ENCODE measurements around the gene BTBD7.
"Not testable (repeated sequence)": the region's sequence is repeated elsewhere in the genome, so short reads cannot be mapped to it uniquely, and the experiment has no call there.

The BTBD7 gene

GRCh38 chr14:93262446-93262845 lies 70.4 kb downstream of the BTBD7 start:
- Histone ChIP-seq H3K36me3 (ENCODE audit: control insufficient read depth in 1 of 2, insufficient read depth in 2 of 2, low read length in 2 of 2) (peaks cover 7 to 21% of the 10 kb centered on the region in 2 donors), H3K9me3 (ENCODE audit: control insufficient read depth in 1 of 2, low read length in 2 of 2) (no peaks in the 10 kb centered on the region), H3K27me3 (ENCODE audit: control insufficient read depth in 1 of 2, insufficient read depth in 2 of 2, low read length in 2 of 2) (no peaks in the 10 kb centered on the region), H3K9ac (ENCODE audit: low read depth in 1 of 2, low read length in 2 of 2) (no peak overlapping the region), H3K4me3 (ENCODE audit: low read depth in 1 of 2, low read length in 2 of 2) (no peak overlapping the region), H3K27ac (ENCODE audit: low read depth, low read length) (no peak overlapping the region), H3K4me1 (ENCODE audit: control insufficient read depth in 1 of 2, insufficient read depth in 2 of 2, low read length in 2 of 2) (no peaks in the 10 kb centered on the region)

- Histone ChIP-seq H3K27me3 (ENCODE audit: control insufficient read depth in 1 of 2, insufficient read depth in 2 of 2, low read length in 2 of 2) (no peaks in the 10 kb centered on the region), H3K9me3 (ENCODE audit: control insufficient read depth in 1 of 2, low read length in 2 of 2) (no peaks in the 10 kb centered on the region), H3K4me3 (ENCODE audit: low read depth in 1 of 2, low read length in 2 of 2) (no peak overlapping the region), H3K27ac (ENCODE audit: low read depth, low read length) (no peak overlapping the region), H3K9ac (ENCODE audit: low read depth in 1 of 2, low read length in 2 of 2) (no peak overlapping the region), H3K36me3 (ENCODE audit: control insufficient read depth in 1 of 2, insufficient read depth in 2 of 2, low read length in 2 of 2) (peaks cover 14 to 79% of the 10 kb centered on the region in 2 donors), H3K4me1 (ENCODE audit: control insufficient read depth in 1 of 2, insufficient read depth in 2 of 2, low read length in 2 of 2) (no peaks in the 10 kb centered on the region)
Observed at GRCh38 chr14:93249128-93249831, 83.6 kb downstream of the BTBD7 start.

GRCh38 chr14:93246534-93246933 lies 86.3 kb downstream of the BTBD7 start:
- H3K36me3 ChIP-seq (ENCODE audit: control insufficient read depth in 1 of 2, insufficient read depth in 2 of 2, low read length in 2 of 2): peaks cover 29 to 81% of the 10 kb centered on the region in 2 donors
- no peak overlapping the region for H3K27ac ChIP-seq (ENCODE audit: low read depth, low read length)
- H3K9ac ChIP-seq (ENCODE audit: low read depth in 1 of 2, low read length in 2 of 2): no peak overlapping the region
- H3K27me3 ChIP-seq (ENCODE audit: control insufficient read depth in 1 of 2, insufficient read depth in 2 of 2, low read length in 2 of 2): no peaks in the 10 kb centered on the region
- H3K4me1 ChIP-seq (ENCODE audit: control insufficient read depth in 1 of 2, insufficient read depth in 2 of 2, low read length in 2 of 2): no peaks in the 10 kb centered on the region
- no peak overlapping the region for H3K4me3 ChIP-seq (ENCODE audit: low read depth in 1 of 2, low read length in 2 of 2)
- no peaks in the 10 kb centered on the region for H3K9me3 ChIP-seq (ENCODE audit: control insufficient read depth in 1 of 2, low read length in 2 of 2)

GRCh38 chr14:93245764-93246420 lies 86.9 kb downstream of the BTBD7 start:
- H3K27me3 ChIP-seq (ENCODE audit: control insufficient read depth in 1 of 2, insufficient read depth in 2 of 2, low read length in 2 of 2): no peaks in the 10 kb centered on the region
- H3K36me3 ChIP-seq (ENCODE audit: control insufficient read depth in 1 of 2, insufficient read depth in 2 of 2, low read length in 2 of 2): peaks cover 30 to 74% of the 10 kb centered on the region in 2 donors
- H3K9me3 ChIP-seq (ENCODE audit: control insufficient read depth in 1 of 2, low read length in 2 of 2): no peaks in the 10 kb centered on the region
- no peak overlapping the region for H3K9ac ChIP-seq (ENCODE audit: low read depth in 1 of 2, low read length in 2 of 2)
- no peaks in the 10 kb centered on the region for H3K4me1 ChIP-seq (ENCODE audit: control insufficient read depth in 1 of 2, insufficient read depth in 2 of 2, low read length in 2 of 2)
- H3K4me3 ChIP-seq (ENCODE audit: low read depth in 1 of 2, low read length in 2 of 2): no peak overlapping the region
- H3K27ac ChIP-seq (ENCODE audit: low read depth, low read length): no peak overlapping the region

- Histone ChIP-seq H3K27ac (ENCODE audit: low read depth, low read length) (no peak overlapping the region), H3K36me3 (ENCODE audit: control insufficient read depth in 1 of 2, insufficient read depth in 2 of 2, low read length in 2 of 2) (peaks cover 25 to 37% of the 10 kb centered on the region in 2 donors), H3K27me3 (ENCODE audit: control insufficient read depth in 1 of 2, insufficient read depth in 2 of 2, low read length in 2 of 2) (no peaks in the 10 kb centered on the region), H3K4me1 (ENCODE audit: control insufficient read depth in 1 of 2, insufficient read depth in 2 of 2, low read length in 2 of 2) (no peaks in the 10 kb centered on the region), H3K9me3 (ENCODE audit: control insufficient read depth in 1 of 2, low read length in 2 of 2) (no peaks in the 10 kb centered on the region), H3K4me3 (ENCODE audit: low read depth in 1 of 2, low read length in 2 of 2) (no peak overlapping the region), H3K9ac (ENCODE audit: low read depth in 1 of 2, low read length in 2 of 2) (no peak overlapping the region)
Observed at GRCh38 chr14:93240678-93241000, 92.2 kb downstream of the BTBD7 start.

- peaks cover 23 to 31% of the 10 kb centered on the region in 2 donors for H3K36me3 ChIP-seq (ENCODE audit: control insufficient read depth in 1 of 2, insufficient read depth in 2 of 2, low read length in 2 of 2)
Observed at GRCh38 chr14:93239869-93240677, 92.8 kb downstream of the BTBD7 start.

GRCh38 chr14:93234798-93235197 lies 98.0 kb downstream of the BTBD7 start:
- H3K27me3 ChIP-seq (ENCODE audit: control insufficient read depth in 1 of 2, insufficient read depth in 2 of 2, low read length in 2 of 2): no peaks in the 10 kb centered on the region
- H3K9me3 ChIP-seq (ENCODE audit: control insufficient read depth in 1 of 2, low read length in 2 of 2): no peaks in the 10 kb centered on the region
- no peak overlapping the region for H3K9ac ChIP-seq (ENCODE audit: low read depth in 1 of 2, low read length in 2 of 2)
- H3K27ac ChIP-seq (ENCODE audit: low read depth, low read length): no peak overlapping the region
- no peak overlapping the region for H3K4me3 ChIP-seq (ENCODE audit: low read depth in 1 of 2, low read length in 2 of 2)
- peaks cover 0 to 7% of the 10 kb centered on the region in 2 donors for H3K4me1 ChIP-seq (ENCODE audit: control insufficient read depth in 1 of 2, insufficient read depth in 2 of 2, low read length in 2 of 2)
- H3K36me3 ChIP-seq (ENCODE audit: control insufficient read depth in 1 of 2, insufficient read depth in 2 of 2, low read length in 2 of 2): peaks cover 0 to 2% of the 10 kb centered on the region in 2 donors

More at GRCh38 chr14:93239869-93240677, 92.8 kb downstream of the BTBD7 start:
- H3K9ac ChIP-seq (ENCODE audit: low read depth in 1 of 2, low read length in 2 of 2): no peak overlapping the region
- H3K9me3 ChIP-seq (ENCODE audit: control insufficient read depth in 1 of 2, low read length in 2 of 2): no peaks in the 10 kb centered on the region
- no peaks in the 10 kb centered on the region for H3K27me3 ChIP-seq (ENCODE audit: control insufficient read depth in 1 of 2, insufficient read depth in 2 of 2, low read length in 2 of 2)
- H3K4me1 ChIP-seq (ENCODE audit: control insufficient read depth in 1 of 2, insufficient read depth in 2 of 2, low read length in 2 of 2): no peaks in the 10 kb centered on the region
- no peak overlapping the region for H3K4me3 ChIP-seq (ENCODE audit: low read depth in 1 of 2, low read length in 2 of 2)
- H3K27ac ChIP-seq (ENCODE audit: low read depth, low read length): no peak overlapping the region

- not testable (repeated sequence) for H3K36me3 ChIP-seq (ENCODE audit: control insufficient read depth in 1 of 2, insufficient read depth in 2 of 2, low read length in 2 of 2); H3K9ac ChIP-seq (ENCODE audit: low read depth in 1 of 2, low read length in 2 of 2); H3K4me3 ChIP-seq (ENCODE audit: low read depth in 1 of 2, low read length in 2 of 2); H3K27me3 ChIP-seq (ENCODE audit: control insufficient read depth in 1 of 2, insufficient read depth in 2 of 2, low read length in 2 of 2); H3K4me1 ChIP-seq (ENCODE audit: control insufficient read depth in 1 of 2, insufficient read depth in 2 of 2, low read length in 2 of 2); H3K27ac ChIP-seq (ENCODE audit: low read depth, low read length); H3K9me3 ChIP-seq (ENCODE audit: control insufficient read depth in 1 of 2, low read length in 2 of 2)
Observed at GRCh38 chr14:93233078-93233477, 99.8 kb downstream of the BTBD7 start.

GRCh38 chr14:93232159-93232558 lies 100.7 kb downstream of the BTBD7 start:
- Histone ChIP-seq H3K27me3 (ENCODE audit: control insufficient read depth in 1 of 2, insufficient read depth in 2 of 2, low read length in 2 of 2) (no peaks in the 10 kb centered on the region), H3K9ac (ENCODE audit: low read depth in 1 of 2, low read length in 2 of 2) (no peak overlapping the region), H3K4me3 (ENCODE audit: low read depth in 1 of 2, low read length in 2 of 2) (no peak overlapping the region)

More at GRCh38 chr14:93232159-93232558, 100.7 kb downstream of the BTBD7 start:
- Histone ChIP-seq H3K4me1 (ENCODE audit: control insufficient read depth in 1 of 2, insufficient read depth in 2 of 2, low read length in 2 of 2) (peaks cover 0 to 7% of the 10 kb centered on the region in 2 donors), H3K27ac (ENCODE audit: low read depth, low read length) (no peak overlapping the region), H3K9me3 (ENCODE audit: control insufficient read depth in 1 of 2, low read length in 2 of 2) (no peaks in the 10 kb centered on the region), H3K36me3 (ENCODE audit: control insufficient read depth in 1 of 2, insufficient read depth in 2 of 2, low read length in 2 of 2) (peaks cover 13 to 17% of the 10 kb centered on the region in 2 donors)
